ENCODE results near the gene CHRNB4. TPM values are rescaled to one million over a fixed set of nuclear protein-coding genes. Genes with fewer than 3 reads are reported as not detected.
A peak's percentile ranks its signal among the peaks of the same experiment; 100 is the strongest.

Gene CHRNB4
- total RNA-seq, 1 donor from 2014 or later = not detected

DNA sequence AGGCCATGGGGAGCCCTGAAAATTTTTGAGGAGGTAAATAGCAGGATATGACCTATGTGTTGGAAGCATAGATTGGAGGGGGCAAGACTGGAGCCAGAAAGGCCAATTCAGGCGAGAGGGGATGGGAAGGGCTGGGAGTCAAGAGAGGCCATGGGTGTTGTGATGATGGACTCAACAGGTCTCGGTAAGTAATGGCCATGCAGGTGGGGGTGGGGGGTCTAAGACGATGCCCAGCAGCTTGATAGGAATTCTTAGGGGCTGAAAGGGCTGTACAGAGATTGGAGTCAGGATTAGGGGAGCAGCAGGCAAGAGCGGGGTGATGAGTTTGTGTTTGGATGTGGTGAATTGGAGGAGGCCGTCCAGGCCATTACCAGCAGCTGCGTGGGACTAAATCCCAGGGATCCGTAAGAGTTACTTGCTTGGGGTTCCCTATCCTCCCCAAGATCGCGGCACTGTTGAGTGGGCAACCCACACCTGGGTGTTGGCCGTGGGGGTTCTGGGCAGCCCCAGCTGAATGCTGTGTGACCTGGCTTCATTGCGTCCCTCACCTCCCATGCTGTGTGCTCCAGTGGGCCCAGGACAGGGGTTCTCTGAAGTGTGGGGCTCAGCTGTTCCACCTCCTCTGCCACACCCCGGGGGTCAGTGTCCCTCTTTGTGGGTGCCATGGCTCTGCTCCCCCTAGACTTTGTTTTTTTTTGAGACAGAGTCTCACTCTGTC lies 41.8 kb upstream of the CHRNB4 start:
- Histone ChIP-seq H3K4me1 (no peaks in the 10 kb centered on the region), H3K9me3 (no peaks in the 10 kb centered on the region), H3K4me3 (no peak overlapping the region), H3K27me3 (no peaks in the 10 kb centered on the region), H3K36me3 (no peaks in the 10 kb centered on the region), H3K27ac (no peak overlapping the region)
- TF ChIP-seq, protein P1, sequence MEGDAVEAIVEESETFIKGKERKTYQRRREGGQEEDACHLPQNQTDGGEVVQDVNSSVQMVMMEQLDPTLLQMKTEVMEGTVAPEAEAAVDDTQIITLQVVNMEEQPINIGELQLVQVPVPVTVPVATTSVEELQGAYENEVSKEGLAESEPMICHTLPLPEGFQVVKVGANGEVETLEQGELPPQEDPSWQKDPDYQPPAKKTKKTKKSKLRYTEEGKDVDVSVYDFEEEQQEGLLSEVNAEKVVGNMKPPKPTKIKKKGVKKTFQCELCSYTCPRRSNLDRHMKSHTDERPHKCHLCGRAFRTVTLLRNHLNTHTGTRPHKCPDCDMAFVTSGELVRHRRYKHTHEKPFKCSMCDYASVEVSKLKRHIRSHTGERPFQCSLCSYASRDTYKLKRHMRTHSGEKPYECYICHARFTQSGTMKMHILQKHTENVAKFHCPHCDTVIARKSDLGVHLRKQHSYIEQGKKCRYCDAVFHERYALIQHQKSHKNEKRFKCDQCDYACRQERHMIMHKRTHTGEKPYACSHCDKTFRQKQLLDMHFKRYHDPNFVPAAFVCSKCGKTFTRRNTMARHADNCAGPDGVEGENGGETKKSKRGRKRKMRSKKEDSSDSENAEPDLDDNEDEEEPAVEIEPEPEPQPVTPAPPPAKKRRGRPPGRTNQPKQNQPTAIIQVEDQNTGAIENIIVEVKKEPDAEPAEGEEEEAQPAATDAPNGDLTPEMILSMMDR (IDR thresholded peaks at IDR 0.05) = no peak
- intact Hi-C loops (cut with DNase I) = no loop called here
- DNase-seq (ENCODE audit: low spot score in 2 of 2) = no peak

GRCh38 chr15:78682004-78682651 lies 41.1 kb upstream of the CHRNB4 start:
- no peaks in the 10 kb centered on the region for H3K4me1 ChIP-seq
- no peak overlapping the region for H3K4me3 ChIP-seq
- intact Hi-C loops (cut with DNase I) = no loop called here
- TF ChIP-seq, protein P1 (IDR thresholded peaks at IDR 0.05) = no peak
- no peak for DNase-seq (ENCODE audit: low spot score in 2 of 2)
- no peaks in the 10 kb centered on the region for H3K36me3 ChIP-seq
- H3K27me3 ChIP-seq = no peaks in the 10 kb centered on the region
- H3K27ac ChIP-seq = no peak overlapping the region
- H3K9me3 ChIP-seq = no peaks in the 10 kb centered on the region

DNA sequence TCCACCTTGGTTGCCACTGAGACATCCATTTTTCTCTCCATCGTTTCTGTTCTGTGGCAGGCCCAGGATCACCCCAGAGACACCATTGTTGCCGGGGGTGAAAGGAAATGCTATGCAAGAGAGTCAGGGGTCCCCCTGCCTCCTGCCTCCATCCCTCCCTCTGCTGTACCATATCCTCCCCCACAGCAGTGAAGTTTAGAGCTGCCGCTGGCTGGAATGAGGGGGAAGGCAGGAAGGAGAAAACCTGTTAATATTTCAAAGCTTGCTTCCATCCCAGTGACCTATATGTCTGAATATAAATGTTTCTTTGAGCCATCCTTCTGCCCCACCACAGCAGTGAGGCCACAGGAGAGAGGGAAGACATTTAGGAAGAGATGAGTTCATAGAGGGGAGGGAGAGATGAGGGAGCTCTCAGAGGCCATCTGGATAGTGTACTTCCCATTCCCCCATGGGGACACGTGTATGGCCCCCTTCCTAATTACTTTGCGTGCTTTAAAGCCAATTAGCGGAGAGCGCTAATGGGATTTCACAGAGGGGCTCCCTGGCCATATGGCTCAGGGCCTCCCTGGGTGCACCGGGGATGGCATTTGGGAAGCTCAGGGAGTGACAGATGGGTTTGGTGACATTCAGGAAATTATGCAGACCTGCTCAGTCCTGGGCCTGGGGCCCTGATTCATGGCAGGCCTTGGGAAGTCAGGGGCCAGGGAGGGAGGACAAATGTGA lies 40.4 kb upstream of the CHRNB4 start:
- Histone ChIP-seq H3K27me3 (no peaks in the 10 kb centered on the region), H3K27ac (no peak overlapping the region), H3K9me3 (no peaks in the 10 kb centered on the region), H3K4me3 (no peak overlapping the region), H3K36me3 (no peaks in the 10 kb centered on the region), H3K4me1 (no peaks in the 10 kb centered on the region)
- TF ChIP-seq, protein P1 (IDR thresholded peaks at IDR 0.05) = no peak
- intact Hi-C loops (cut with DNase I) = no loop called here
- DNase-seq (ENCODE audit: low spot score in 2 of 2) = no peak

DNA sequence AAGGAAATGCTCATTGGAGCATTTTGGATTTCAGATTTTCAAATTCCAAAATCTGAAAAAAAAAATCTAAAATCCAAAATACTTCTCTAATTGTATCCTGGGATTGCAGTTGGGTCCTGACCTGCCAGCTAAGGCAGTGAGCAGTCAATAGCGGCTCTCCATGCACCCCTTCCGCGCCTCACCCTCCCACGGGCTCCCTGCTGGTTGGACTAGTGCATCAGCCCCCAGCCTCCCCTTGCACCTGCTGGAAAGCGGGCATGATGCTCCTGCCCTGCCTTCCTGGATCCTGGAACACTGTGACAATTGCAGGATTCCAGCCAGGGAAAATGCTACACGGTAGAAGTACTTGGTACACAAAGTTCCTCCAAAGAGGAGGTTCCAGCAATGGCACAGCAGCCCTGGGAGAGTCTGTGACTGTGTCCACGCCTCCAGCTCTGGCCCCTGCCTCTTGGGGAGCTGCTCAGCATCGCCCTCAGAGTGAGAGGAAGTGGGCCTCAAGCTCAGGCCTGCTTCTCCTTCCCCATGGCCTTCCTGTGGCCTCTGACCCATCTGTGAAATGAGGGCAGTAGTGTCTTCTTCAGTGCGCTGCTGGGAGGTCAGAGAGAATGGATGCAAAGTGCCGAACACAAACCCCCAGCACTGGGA lies 39.5 kb upstream of the CHRNB4 start:
- intact Hi-C loops (cut with DNase I) = no loop called here
- Histone ChIP-seq H3K27ac (no peak overlapping the region), H3K4me3 (no peak overlapping the region), H3K4me1 (no peaks in the 10 kb centered on the region), H3K36me3 (no peaks in the 10 kb centered on the region), H3K27me3 (no peaks in the 10 kb centered on the region), H3K9me3 (no peaks in the 10 kb centered on the region)
- TF ChIP-seq, protein P1 (IDR thresholded peaks at IDR 0.05) = no peak
- DNase-seq (ENCODE audit: low spot score in 2 of 2) = no peak

- H3K9me3 ChIP-seq = no peaks in the 10 kb centered on the region
- no peak overlapping the region for H3K4me3 ChIP-seq
- intact Hi-C loops (cut with DNase I) = no loop called here
- no peaks in the 10 kb centered on the region for H3K4me1 ChIP-seq
- H3K27me3 ChIP-seq = no peaks in the 10 kb centered on the region
- DNase-seq (ENCODE audit: low spot score in 2 of 2) = peak in 1 of 2 donors; percentile 50
- TF ChIP-seq, protein P1 (IDR thresholded peaks at IDR 0.05) = no peak
- H3K36me3 ChIP-seq = no peaks in the 10 kb centered on the region
- no peak overlapping the region for H3K27ac ChIP-seq
These were observed 38.1 kb upstream of the CHRNB4 start for GRCh38 chr15:78679089-78679511.

Measured in ascending aorta (tissue), 2 donors.